Neural cell (in vitro differentiated cells): ENCODE results near the gene BABAM2.

ENCODE experiments used
- EZH2 ChIP-seq: fragments of 200-600, 300-800 bp; shearing (Covaris generic), sonication (generic); IDR thresholded peaks from 2 replicates; pipeline ENCODE4 v1.6.1; 2014; ENCODE audit warnings: antibody characterized with exemption, low read length, borderline replicate concordance, mild to moderate bottlenecking; ENCODE audit not compliant: insufficient read depth, poor library complexity, severe bottlenecking
- MXI1 ChIP-seq: fragments of 450-650 bp; conservative IDR thresholded peaks from 2 replicates; pipeline ENCODE4 v1.6.1; 2014; ENCODE audit warnings: antibody characterized with exemption, mild to moderate bottlenecking; ENCODE audit not compliant: poor library complexity, severe bottlenecking
- POLR2AphosphoS5 ChIP-seq: IDR thresholded peaks from 2 replicates; pipeline ENCODE4 v1.6.1; 2012
- RAD21 ChIP-seq: fragments of 450-650 bp; conservative IDR thresholded peaks from 2 replicates; pipeline ENCODE4 v1.6.1; 2014; ENCODE audit warnings: antibody characterized with exemption, mild to moderate bottlenecking, moderate library complexity
- REST ChIP-seq: IDR thresholded peaks from 2 replicates; pipeline ENCODE4 v1.6.1; 2012; ENCODE audit warnings: borderline replicate concordance
- TAF1 ChIP-seq: IDR thresholded peaks from 2 replicates; pipeline ENCODE4 v1.6.1; 2012; ENCODE audit warnings: low read depth
- TF ChIP-seq, protein P1 (sequence below): fragments of 450-650 bp; IDR thresholded peaks from 2 replicates; pipeline ENCODE4 v1.5.1; 2014; ENCODE audit warnings: antibody characterized with exemption, mild to moderate bottlenecking, moderate library complexity; ENCODE audit not compliant: poor library complexity, severe bottlenecking

DNA sequence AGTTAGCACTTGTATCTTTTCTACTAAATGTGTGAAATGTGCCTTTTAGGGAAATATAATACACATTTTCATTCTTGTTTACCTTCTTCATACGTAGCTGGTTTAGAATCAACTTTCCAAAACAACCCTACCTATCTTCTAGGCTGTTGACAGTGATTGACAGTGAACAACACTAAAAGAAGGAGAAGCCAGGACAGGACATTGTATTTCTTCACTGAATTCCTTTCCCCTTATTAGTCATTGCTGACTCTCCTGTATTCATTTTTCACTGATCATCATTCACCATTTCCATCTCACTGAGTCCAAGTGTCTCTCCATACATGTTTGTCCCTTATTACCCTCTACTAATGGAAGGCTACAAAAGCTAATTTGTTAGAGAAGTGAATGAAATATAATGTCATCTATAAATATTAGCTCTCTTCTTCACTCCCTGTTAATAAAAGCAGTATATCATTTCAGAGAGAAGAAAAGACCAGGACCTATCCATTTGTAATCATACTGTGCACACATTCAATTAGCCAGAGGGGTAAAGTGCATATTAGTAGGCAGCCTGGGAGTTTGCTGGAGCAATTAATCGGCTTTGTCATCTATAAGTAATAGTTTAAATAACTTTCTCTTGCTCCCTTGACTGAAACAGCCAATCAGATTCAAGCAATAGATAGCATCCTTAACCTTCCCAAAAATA, 309.6 kb downstream of the BABAM2 start:
- TF ChIP-seq, protein P1, sequence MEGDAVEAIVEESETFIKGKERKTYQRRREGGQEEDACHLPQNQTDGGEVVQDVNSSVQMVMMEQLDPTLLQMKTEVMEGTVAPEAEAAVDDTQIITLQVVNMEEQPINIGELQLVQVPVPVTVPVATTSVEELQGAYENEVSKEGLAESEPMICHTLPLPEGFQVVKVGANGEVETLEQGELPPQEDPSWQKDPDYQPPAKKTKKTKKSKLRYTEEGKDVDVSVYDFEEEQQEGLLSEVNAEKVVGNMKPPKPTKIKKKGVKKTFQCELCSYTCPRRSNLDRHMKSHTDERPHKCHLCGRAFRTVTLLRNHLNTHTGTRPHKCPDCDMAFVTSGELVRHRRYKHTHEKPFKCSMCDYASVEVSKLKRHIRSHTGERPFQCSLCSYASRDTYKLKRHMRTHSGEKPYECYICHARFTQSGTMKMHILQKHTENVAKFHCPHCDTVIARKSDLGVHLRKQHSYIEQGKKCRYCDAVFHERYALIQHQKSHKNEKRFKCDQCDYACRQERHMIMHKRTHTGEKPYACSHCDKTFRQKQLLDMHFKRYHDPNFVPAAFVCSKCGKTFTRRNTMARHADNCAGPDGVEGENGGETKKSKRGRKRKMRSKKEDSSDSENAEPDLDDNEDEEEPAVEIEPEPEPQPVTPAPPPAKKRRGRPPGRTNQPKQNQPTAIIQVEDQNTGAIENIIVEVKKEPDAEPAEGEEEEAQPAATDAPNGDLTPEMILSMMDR = no peak
- no peak for TF ChIP-seq REST
- TF ChIP-seq POLR2AphosphoS5 = no peak
- no peak for TF ChIP-seq EZH2
- no peak for TF ChIP-seq TAF1
- no peak for TF ChIP-seq MXI1
- no peak for TF ChIP-seq RAD21
